Astrocyte (in vitro differentiated cells and primary cell): Measurements from ENCODE around the gene ANTXR1. TPM values are rescaled to one million over a fixed set of nuclear protein-coding genes. Genes with fewer than 3 reads are reported as not detected.

Experiments
- DNase-seq: peaks from one replicate; pipeline ENCODE4 v3.0.0-alpha.2; 2010; ENCODE audit warnings: low read depth
- FAIRE-seq: peaks from 2 replicates; lab custom pipeline; 2011; peaks lifted over from hg19 to GRCh38; lab: Jason Lieb, UNC
- H2AFZ ChIP-seq: 2 replicates; pipeline ENCODE4 v1.6.0; 2012; ENCODE audit warnings: low read depth, low read length, inconsistent platforms
- H3K27ac ChIP-seq: 2 replicates; pipeline ENCODE4 v1.5.1; 2011; ENCODE audit warnings: low read depth, low read length, inconsistent platforms
- H3K27me3 ChIP-seq: 2 replicates; pipeline ENCODE4 v1.6.0; 2011; ENCODE audit warnings: low read length, inconsistent platforms; ENCODE audit not compliant: insufficient read depth
- H3K36me3 ChIP-seq: 2 replicates; pipeline ENCODE4 v1.5.1; 2011; ENCODE audit warnings: low read length, inconsistent platforms; ENCODE audit not compliant: insufficient read depth
- H3K4me1 ChIP-seq: 2 replicates; pipeline ENCODE4 v1.5.1; 2011; ENCODE audit warnings: low read length, inconsistent platforms; ENCODE audit not compliant: insufficient read depth
- H3K4me2 ChIP-seq: 2 replicates; pipeline ENCODE4 v1.6.0; 2012; ENCODE audit warnings: low read length, inconsistent platforms
- H3K4me3 ChIP-seq: 2 replicates; pipeline ENCODE4 v1.5.1; 2011; ENCODE audit warnings: low read depth, mild to moderate bottlenecking, low read length, inconsistent platforms; ENCODE audit not compliant: insufficient read depth
- H3K79me2 ChIP-seq: 2 replicates; pipeline ENCODE4 v1.6.0; 2012; ENCODE audit warnings: mild to moderate bottlenecking, low read length, inconsistent platforms; ENCODE audit not compliant: insufficient read depth
- H3K9ac ChIP-seq: 2 replicates; pipeline ENCODE4 v1.6.0; 2012; ENCODE audit warnings: mild to moderate bottlenecking, low read length, inconsistent platforms
- H3K9me3 ChIP-seq: 2 replicates; pipeline ENCODE4 v1.5.1; 2012; ENCODE audit warnings: low read depth, mild to moderate bottlenecking, low read length, inconsistent platforms; ENCODE audit not compliant: insufficient read depth
- H4K20me1 ChIP-seq: 2 replicates; pipeline ENCODE4 v1.6.0; 2012; ENCODE audit warnings: low read length, inconsistent platforms; ENCODE audit not compliant: insufficient read depth
- H3K27ac Mint-ChIP-seq: one replicate; pipeline ENCODE4 v1.8.0; 2021; ENCODE audit warnings: mild to moderate bottlenecking, mixed read lengths; ENCODE audit not compliant: unreplicated experiment
- H3K27me3 Mint-ChIP-seq: one replicate; pipeline ENCODE4 v1.8.0; 2021; ENCODE audit warnings: low read depth, mixed read lengths; ENCODE audit not compliant: unreplicated experiment
- H3K36me3 Mint-ChIP-seq: one replicate; pipeline ENCODE4 v1.8.0; 2021; ENCODE audit warnings: low read depth, mixed read lengths; ENCODE audit not compliant: unreplicated experiment
- H3K4me1 Mint-ChIP-seq: one replicate; pipeline ENCODE4 v1.8.0; 2021; ENCODE audit warnings: low read depth, mixed read lengths; ENCODE audit not compliant: unreplicated experiment
- H3K4me3 Mint-ChIP-seq: one replicate; pipeline ENCODE4 v1.8.0; 2021; ENCODE audit warnings: mild to moderate bottlenecking, moderate library complexity, mixed read lengths; ENCODE audit not compliant: unreplicated experiment
- H3K9me3 Mint-ChIP-seq: one replicate; pipeline ENCODE4 v1.8.0; 2021; ENCODE audit warnings: mild to moderate bottlenecking, mixed read lengths; ENCODE audit not compliant: unreplicated experiment
- EZH2 ChIP-seq: IDR thresholded peaks from 2 replicates; pipeline ENCODE4 v1.6.1; 2012; ENCODE audit warnings: mild to moderate bottlenecking, low read length, inconsistent platforms; ENCODE audit not compliant: insufficient read depth
- total RNA-seq: library from RNA; stranded (reverse); gene quantifications from 2 replicates; pipeline ENCODE4 v1.2.1, GENCODE V29; 2021
- TF ChIP-seq, protein P1 (sequence below): IDR thresholded peaks from 2 replicates; pipeline ENCODE4 v1.5.1; 2011; ENCODE audit warnings: low read depth, mild to moderate bottlenecking, inconsistent platforms, low read length, moderate library complexity; ENCODE audit not compliant: insufficient read depth

The ANTXR1 gene
- total RNA-seq, 1 donor from 2014 or later: 67.8 TPM

GRCh38 chr2:69017080-69017479 lies 4.1 kb downstream of the ANTXR1 start:
- peak overlapping the region; percentile 44 for H3K4me2 ChIP-seq
- Mint-ChIP-seq H3K9me3 (no peaks in the 10 kb centered on the region), H3K4me1 (peaks cover 33% of the 10 kb centered on the region), H3K27me3 (no peaks in the 10 kb centered on the region), H3K27ac (no peak overlapping the region), H3K36me3 (peaks cover 4% of the 10 kb centered on the region), H3K4me3 (peak overlapping the region; percentile 34)
- no peak overlapping the region for H3K27ac ChIP-seq
- no peak overlapping the region for H3K9ac ChIP-seq
- H2AFZ ChIP-seq: no peak overlapping the region
- H3K4me3 ChIP-seq: no peak overlapping the region
- DNase-seq (peak; percentile 71), FAIRE-seq (peak; percentile 71)
- H3K9me3 ChIP-seq: no peaks in the 10 kb centered on the region
- no peak for TF ChIP-seq EZH2
- TF ChIP-seq, protein P1, sequence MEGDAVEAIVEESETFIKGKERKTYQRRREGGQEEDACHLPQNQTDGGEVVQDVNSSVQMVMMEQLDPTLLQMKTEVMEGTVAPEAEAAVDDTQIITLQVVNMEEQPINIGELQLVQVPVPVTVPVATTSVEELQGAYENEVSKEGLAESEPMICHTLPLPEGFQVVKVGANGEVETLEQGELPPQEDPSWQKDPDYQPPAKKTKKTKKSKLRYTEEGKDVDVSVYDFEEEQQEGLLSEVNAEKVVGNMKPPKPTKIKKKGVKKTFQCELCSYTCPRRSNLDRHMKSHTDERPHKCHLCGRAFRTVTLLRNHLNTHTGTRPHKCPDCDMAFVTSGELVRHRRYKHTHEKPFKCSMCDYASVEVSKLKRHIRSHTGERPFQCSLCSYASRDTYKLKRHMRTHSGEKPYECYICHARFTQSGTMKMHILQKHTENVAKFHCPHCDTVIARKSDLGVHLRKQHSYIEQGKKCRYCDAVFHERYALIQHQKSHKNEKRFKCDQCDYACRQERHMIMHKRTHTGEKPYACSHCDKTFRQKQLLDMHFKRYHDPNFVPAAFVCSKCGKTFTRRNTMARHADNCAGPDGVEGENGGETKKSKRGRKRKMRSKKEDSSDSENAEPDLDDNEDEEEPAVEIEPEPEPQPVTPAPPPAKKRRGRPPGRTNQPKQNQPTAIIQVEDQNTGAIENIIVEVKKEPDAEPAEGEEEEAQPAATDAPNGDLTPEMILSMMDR: no peak
- H3K36me3 ChIP-seq: no peaks in the 10 kb centered on the region
- peaks cover 67% of the 10 kb centered on the region for H4K20me1 ChIP-seq
- peaks cover 28% of the 10 kb centered on the region for H3K4me1 ChIP-seq
- H3K27me3 ChIP-seq: no peaks in the 10 kb centered on the region
- H3K79me2 ChIP-seq: peaks cover 87% of the 10 kb centered on the region

DNA sequence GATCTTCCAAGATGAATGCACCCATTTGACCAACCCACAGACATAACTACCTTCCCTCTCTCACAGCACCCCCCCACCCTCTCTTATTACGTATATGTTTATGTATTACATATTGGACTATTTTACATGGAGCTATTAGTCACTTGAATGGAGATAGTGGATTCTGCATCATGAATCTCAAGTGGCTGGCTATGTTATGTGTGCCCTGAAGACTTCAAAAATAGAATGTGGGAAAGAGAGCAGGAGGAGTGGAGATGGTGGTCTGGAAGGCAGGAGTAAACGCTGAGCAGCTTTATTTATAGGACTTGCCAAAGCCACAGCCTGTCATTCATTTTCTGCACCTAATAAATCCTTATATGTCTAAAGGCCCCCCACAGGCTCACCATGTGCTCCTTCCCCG lies 4.9 kb downstream of the ANTXR1 start:
- Histone ChIP-seq H3K27ac (no peak overlapping the region), H3K9me3 (no peaks in the 10 kb centered on the region), H3K4me2 (no peak overlapping the region), H3K4me1 (peaks cover 22% of the 10 kb centered on the region), H3K9ac (no peak overlapping the region), H3K79me2 (peaks cover 94% of the 10 kb centered on the region), H3K36me3 (no peaks in the 10 kb centered on the region), H4K20me1 (peaks cover 74% of the 10 kb centered on the region), H3K27me3 (no peaks in the 10 kb centered on the region), H3K4me3 (no peak overlapping the region), H2AFZ (no peak overlapping the region)
- H3K4me1 Mint-ChIP-seq: peaks cover 29% of the 10 kb centered on the region
- peaks cover 4% of the 10 kb centered on the region for H3K36me3 Mint-ChIP-seq
- no peaks in the 10 kb centered on the region for H3K27me3 Mint-ChIP-seq
- no peak for TF ChIP-seq EZH2
- H3K4me3 Mint-ChIP-seq: no peak overlapping the region
- H3K9me3 Mint-ChIP-seq: no peaks in the 10 kb centered on the region
- no peak overlapping the region for H3K27ac Mint-ChIP-seq
- FAIRE-seq (no peak), DNase-seq (no peak)

GRCh38 chr2:69018678-69019095 lies 5.7 kb downstream of the ANTXR1 start:
- TF ChIP-seq EZH2: no peak
- TF ChIP-seq, protein P1: no peak
- no peak overlapping the region for H3K4me3 Mint-ChIP-seq

More at GRCh38 chr2:69018678-69019095, 5.7 kb downstream of the ANTXR1 start:
- Histone ChIP-seq H3K9ac (no peak overlapping the region), H3K79me2 (peaks cover 100% of the 10 kb centered on the region), H2AFZ (no peak overlapping the region), H3K27me3 (no peaks in the 10 kb centered on the region), H3K27ac (no peak overlapping the region), H3K4me3 (no peak overlapping the region), H4K20me1 (peaks cover 82% of the 10 kb centered on the region), H3K4me1 (peaks cover 22% of the 10 kb centered on the region), H3K36me3 (no peaks in the 10 kb centered on the region), H3K4me2 (no peak overlapping the region), H3K9me3 (no peaks in the 10 kb centered on the region)
- FAIRE-seq (no peak), DNase-seq (no peak)
- Mint-ChIP-seq H3K9me3 (no peaks in the 10 kb centered on the region), H3K4me1 (peaks cover 28% of the 10 kb centered on the region), H3K36me3 (peaks cover 4% of the 10 kb centered on the region), H3K27me3 (no peaks in the 10 kb centered on the region), H3K27ac (no peak overlapping the region)
